Measurements from ENCODE around the gene LIN28A. TPM values are rescaled to one million over a fixed set of nuclear protein-coding genes. Genes with fewer than 3 reads are reported as not detected.

LIN28A gene
- total RNA-seq, 1 donor from 2014 or later: not detected

DNA sequence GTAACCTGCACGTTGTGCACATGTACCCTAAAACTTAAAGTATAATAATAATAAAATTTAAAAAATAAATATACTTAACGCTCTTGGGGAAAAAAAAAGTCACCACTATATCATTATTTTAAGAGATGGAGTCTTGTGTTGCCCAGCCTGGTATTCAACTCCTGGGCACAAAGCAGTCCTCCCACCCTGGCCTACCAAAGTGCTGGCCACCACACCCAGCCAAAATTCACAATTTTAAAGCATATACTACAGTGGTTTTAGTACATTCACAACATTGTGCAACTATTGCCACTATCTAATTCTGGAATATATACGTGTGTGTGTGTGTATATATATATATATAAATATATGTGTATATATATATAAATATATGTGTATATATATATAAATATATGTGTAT is 67.5 kb downstream of the LIN28A start:
- H3K36me3 ChIP-seq: peaks cover 48% of the 10 kb centered on the region
- no peaks in the 10 kb centered on the region for H3K27me3 ChIP-seq
- ATAC-seq (no peak), DNase-seq (no peak)
- no peaks in the 10 kb centered on the region for H3K9me3 ChIP-seq
- no peak overlapping the region for H3K4me3 ChIP-seq
- intact Hi-C loops (cut with DNase I): no loop called here
- TF ChIP-seq, protein P1, sequence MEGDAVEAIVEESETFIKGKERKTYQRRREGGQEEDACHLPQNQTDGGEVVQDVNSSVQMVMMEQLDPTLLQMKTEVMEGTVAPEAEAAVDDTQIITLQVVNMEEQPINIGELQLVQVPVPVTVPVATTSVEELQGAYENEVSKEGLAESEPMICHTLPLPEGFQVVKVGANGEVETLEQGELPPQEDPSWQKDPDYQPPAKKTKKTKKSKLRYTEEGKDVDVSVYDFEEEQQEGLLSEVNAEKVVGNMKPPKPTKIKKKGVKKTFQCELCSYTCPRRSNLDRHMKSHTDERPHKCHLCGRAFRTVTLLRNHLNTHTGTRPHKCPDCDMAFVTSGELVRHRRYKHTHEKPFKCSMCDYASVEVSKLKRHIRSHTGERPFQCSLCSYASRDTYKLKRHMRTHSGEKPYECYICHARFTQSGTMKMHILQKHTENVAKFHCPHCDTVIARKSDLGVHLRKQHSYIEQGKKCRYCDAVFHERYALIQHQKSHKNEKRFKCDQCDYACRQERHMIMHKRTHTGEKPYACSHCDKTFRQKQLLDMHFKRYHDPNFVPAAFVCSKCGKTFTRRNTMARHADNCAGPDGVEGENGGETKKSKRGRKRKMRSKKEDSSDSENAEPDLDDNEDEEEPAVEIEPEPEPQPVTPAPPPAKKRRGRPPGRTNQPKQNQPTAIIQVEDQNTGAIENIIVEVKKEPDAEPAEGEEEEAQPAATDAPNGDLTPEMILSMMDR (IDR thresholded peaks at IDR 0.05): no peak
- H3K4me1 ChIP-seq: peaks cover 20% of the 10 kb centered on the region
- no peak overlapping the region for H3K27ac ChIP-seq

DNA sequence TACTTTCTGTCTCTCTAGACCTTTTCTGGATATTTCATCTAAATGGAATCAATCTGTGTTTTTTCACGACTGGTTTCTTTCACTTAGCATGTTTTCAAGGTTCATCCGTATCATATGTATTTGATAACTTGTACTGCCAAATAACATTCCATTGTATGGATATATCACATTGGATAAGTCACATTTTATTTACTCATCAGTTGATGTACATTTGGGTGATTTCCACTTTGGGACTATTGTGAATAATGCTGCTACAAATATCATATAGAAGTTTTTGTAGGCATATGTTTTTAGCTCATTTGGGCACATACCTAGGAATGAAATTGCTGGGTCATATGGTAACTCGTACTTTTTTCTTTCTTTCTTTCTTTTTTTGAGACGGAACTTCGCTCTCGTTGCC is 68.4 kb downstream of the LIN28A start:
- Histone ChIP-seq H3K9me3 (no peaks in the 10 kb centered on the region), H3K27me3 (no peaks in the 10 kb centered on the region), H3K27ac (no peak overlapping the region), H3K4me3 (no peak overlapping the region), H3K36me3 (peaks cover 40% of the 10 kb centered on the region), H3K4me1 (peaks cover 13% of the 10 kb centered on the region)
- no peak for ATAC-seq
- no peak for DNase-seq
- TF ChIP-seq, protein P1 (IDR thresholded peaks at IDR 0.05): no peak
- intact Hi-C loops (cut with DNase I): no loop called here

Other genes with a start within 250 kb of the LIN28A start
- gene C1orf232, start 241.9 kb upstream of the LIN28A start, total RNA-seq: not detected
- 22.6 TPM for gene ZNF593, start 240.9 kb upstream of the LIN28A start, total RNA-seq
- gene ZNF593OS, start 239.0 kb upstream of the LIN28A start, total RNA-seq: not detected
- 21.6 TPM for gene CNKSR1, start 233.3 kb upstream of the LIN28A start, total RNA-seq
- not detected for gene CATSPER4, start 220.2 kb upstream of the LIN28A start, total RNA-seq
- gene CEP85, start 176.6 kb upstream of the LIN28A start, total RNA-seq: 10.3 TPM
- 169 TPM for gene SH3BGRL3, start 130.7 kb upstream of the LIN28A start, total RNA-seq
- 37.0 TPM for gene UBXN11, start 104.2 kb upstream of the LIN28A start, total RNA-seq
- 348 TPM for gene CD52, start 92.9 kb upstream of the LIN28A start, total RNA-seq
- 6.9 TPM for gene CRYBG2, start 56.7 kb upstream of the LIN28A start, total RNA-seq
- 1.1 TPM for gene ZNF683, start 38.1 kb upstream of the LIN28A start, total RNA-seq
- gene DHDDS, start 21.5 kb downstream of the LIN28A start, total RNA-seq: 41.1 TPM
- gene HMGN2, start 61.6 kb downstream of the LIN28A start, total RNA-seq: 298 TPM
- 124 TPM for gene RPS6KA1, start 118.9 kb downstream of the LIN28A start, total RNA-seq